ENCODE measurements around the gene SNPH. TPM values are rescaled to one million over a fixed set of nuclear protein-coding genes. Genes with fewer than 3 reads are reported as not detected.

SNPH gene
- total and polyA plus RNA-seq, 9 donors = 1.5 to 6.8 (median 3.4) TPM

- H3K4me1 ChIP-seq (ENCODE audit: insufficient read depth) = peaks cover 24% of the 10 kb centered on the region
- H3K27ac ChIP-seq = no peak overlapping the region
- H3K4me3 ChIP-seq = no peak overlapping the region
Observed at GRCh38 chr20:1323830-1324597, 57.9 kb downstream of the SNPH start.

GRCh38 chr20:1324598-1325172 lies 58.6 kb downstream of the SNPH start:
- intact Hi-C loops (cut with DNase I) = loop anchor here in 2 of 4 donors (5.0 to 10.0 kb wide), 2 partner anchors 68 to 780 kb away; partner anchors contain the start of genes FKBP1A (in 2 of the 2) and STK35 (in 1 of the 2)
- Histone ChIP-seq H3K9me3 (no peaks in the 10 kb centered on the region), H3K36me3 (no peaks in the 10 kb centered on the region), H3K4me3 (peak overlapping the region; percentile 76), H3K4me1 (ENCODE audit: insufficient read depth) (peaks cover 24% of the 10 kb centered on the region), H3K27ac (peak overlapping the region; percentile 92 to 97), H3K27me3 (no peaks in the 10 kb centered on the region)
- peak in 2 of 5 donors; percentile 23 to 48 for DNase-seq
- no peak for TF ChIP-seq CTCF (IDR thresholded peaks at IDR 0.05)
- TF ChIP-seq POLR2A (IDR thresholded peaks at IDR 0.05) = no peak
- WGBS, 3 donors = 22 to 25% (median 24%) methylated on average over 15 of the region's 15 CpGs

More at GRCh38 chr20:1323830-1324597, 57.9 kb downstream of the SNPH start:
- Histone ChIP-seq H3K27me3 (no peaks in the 10 kb centered on the region), H3K36me3 (no peaks in the 10 kb centered on the region), H3K9me3 (no peaks in the 10 kb centered on the region)
- TF ChIP-seq CTCF (IDR thresholded peaks at IDR 0.05) (no peak), POLR2A (IDR thresholded peaks at IDR 0.05) (no peak), EP300 (IDR thresholded peaks at IDR 0.05) (no peak)
- WGBS, 3 donors = 72 to 76% (median 73%) methylated on average over 12 of the region's 12 CpGs
- peak in 2 of 5 donors; percentile 26 to 28 for DNase-seq
- intact Hi-C loops (cut with DNase I) = loop anchor here in 2 of 4 donors (2.0 to 10.0 kb wide), 2 partner anchors 69 to 781 kb away; partner anchors contain the start of genes FKBP1A (in 1 of the 2) and STK35 (in 1 of the 2)

- WGBS, 3 donors = 0% methylated on average over 54 to 56 of the region's 56 CpGs
Observed at GRCh38 chr20:1325173-1326030, 59.3 kb downstream of the SNPH start.

More at GRCh38 chr20:1325173-1326030, 59.3 kb downstream of the SNPH start:
- TF ChIP-seq EP300 (IDR thresholded peaks at IDR 0.05) = peak; percentile 27
- TF ChIP-seq CTCF (IDR thresholded peaks at IDR 0.05) = peak in 2 of 3 donors; percentile 44 to 72
- peak; percentile 95 for TF ChIP-seq POLR2A (IDR thresholded peaks at IDR 0.05)
- peaks cover 26% of the 10 kb centered on the region for H3K4me1 ChIP-seq (ENCODE audit: insufficient read depth)
- peak overlapping the region; percentile 76 for H3K4me3 ChIP-seq
- H3K36me3 ChIP-seq = no peaks in the 10 kb centered on the region
- H3K27ac ChIP-seq = peak overlapping the region; percentile 92 to 97
- intact Hi-C loops (cut with DNase I) = loop anchor here in 2 of 4 donors (5.0 to 10.0 kb wide), 2 partner anchors 67 to 779 kb away; partner anchors contain the start of genes FKBP1A (in 2 of the 2) and STK35 (in 1 of the 2)
- peak; percentile 98 to 99 (median 99) for DNase-seq
- no peaks in the 10 kb centered on the region for H3K27me3 ChIP-seq
- H3K9me3 ChIP-seq = no peaks in the 10 kb centered on the region
